MM.1S (cell line): Measurements from ENCODE around the gene PRR35.
A peak's percentile ranks its signal among the peaks of the same experiment; 100 is the strongest.

ENCODE experiments used
- DNase-seq: peaks from one replicate; pipeline ENCODE4 v3.0.0-alpha.2; 2015
- H2AFZ ChIP-seq: fragments of 300-600 bp; sonication (generic); 2 replicates; pipeline ENCODE4 v1.6.0; 2016; ENCODE audit warnings: antibody characterized with exemption, low read length
- H3F3A ChIP-seq: fragments of 300-600 bp; sonication (generic); 2 replicates; pipeline ENCODE4 v1.6.1; 2016; ENCODE audit warnings: mild to moderate bottlenecking, antibody characterized with exemption, low read length, moderate library complexity, mixed read lengths; ENCODE audit not compliant: insufficient read depth
- H3K27ac ChIP-seq: fragments of 300-600 bp; sonication (generic); 2 replicates; pipeline ENCODE4 v1.5.1; 2016; ENCODE audit warnings: mild to moderate bottlenecking, low read length
- H3K27me3 ChIP-seq: fragments of 300-600 bp; sonication (generic); replicated peaks from 2 replicates; pipeline ENCODE4 v1.6.0; 2016; ENCODE audit warnings: low read length; ENCODE audit not compliant: insufficient read depth
- H3K36me3 ChIP-seq: fragments of 300-600 bp; sonication (generic); replicated peaks from 2 replicates; pipeline ENCODE4 v1.6.1; 2016; ENCODE audit warnings: mild to moderate bottlenecking, low read length, mixed read lengths; ENCODE audit not compliant: insufficient read depth
- H3K4me1 ChIP-seq: fragments of 300-600 bp; sonication (generic); 2 replicates; pipeline ENCODE4 v1.6.1; 2016; ENCODE audit warnings: low read length, mixed read lengths
- H3K4me2 ChIP-seq: fragments of 300-600 bp; sonication (generic); 2 replicates; pipeline ENCODE4 v1.6.0; 2016; ENCODE audit warnings: low read depth, low read length
- H3K4me3 ChIP-seq: fragments of 300-600 bp; sonication (generic); 2 replicates; pipeline ENCODE4 v1.5.1; 2016; ENCODE audit warnings: low read length, mixed read lengths
- H3K79me2 ChIP-seq: fragments of 300-600 bp; sonication (generic); 2 replicates; pipeline ENCODE4 v1.6.1; 2016; ENCODE audit warnings: mixed run types, low read length, mixed read lengths
- H3K9ac ChIP-seq: fragments of 300-600 bp; sonication (generic); 2 replicates; pipeline ENCODE4 v1.6.1; 2016; ENCODE audit warnings: low read length, mixed read lengths
- H3K9me2 ChIP-seq: fragments of 300-600 bp; sonication (generic); replicated peaks from 2 replicates; pipeline ENCODE4 v1.6.1; 2016; ENCODE audit warnings: mild to moderate bottlenecking, low read length, mixed read lengths; ENCODE audit not compliant: insufficient read depth
- H3K9me3 ChIP-seq: fragments of 300-600 bp; sonication (generic); replicated peaks from 2 replicates; pipeline ENCODE4 v1.6.1; 2016; ENCODE audit warnings: mild to moderate bottlenecking, low read length, mixed read lengths; ENCODE audit not compliant: insufficient read depth
- H4K20me1 ChIP-seq: fragments of 300-600 bp; sonication (generic); 2 replicates; pipeline ENCODE4 v1.6.1; 2016; ENCODE audit warnings: mild to moderate bottlenecking, low read length, moderate library complexity, mixed read lengths; ENCODE audit not compliant: insufficient read depth
- EZH2 ChIP-seq: fragments of 300-600 bp; sonication (generic); optimal IDR thresholded peaks from 2 replicates; pipeline ENCODE3; 2017; ENCODE audit warnings: low read depth, mild to moderate bottlenecking, antibody characterized with exemption, low read length, mixed read lengths
- EZH2phosphoT487 ChIP-seq: fragments of 300-600 bp; sonication (generic); IDR thresholded peaks from 2 replicates; pipeline ENCODE4 v1.6.1; 2018; ENCODE audit warnings: antibody characterized with exemption, low read length
- TF ChIP-seq, protein P1 (sequence below): fragments of 300-600 bp; sonication (generic); IDR thresholded peaks from 2 replicates; pipeline ENCODE4 v1.5.1; 2016; ENCODE audit warnings: antibody characterized with exemption, low read length, mixed read lengths

Gene PRR35

DNA sequence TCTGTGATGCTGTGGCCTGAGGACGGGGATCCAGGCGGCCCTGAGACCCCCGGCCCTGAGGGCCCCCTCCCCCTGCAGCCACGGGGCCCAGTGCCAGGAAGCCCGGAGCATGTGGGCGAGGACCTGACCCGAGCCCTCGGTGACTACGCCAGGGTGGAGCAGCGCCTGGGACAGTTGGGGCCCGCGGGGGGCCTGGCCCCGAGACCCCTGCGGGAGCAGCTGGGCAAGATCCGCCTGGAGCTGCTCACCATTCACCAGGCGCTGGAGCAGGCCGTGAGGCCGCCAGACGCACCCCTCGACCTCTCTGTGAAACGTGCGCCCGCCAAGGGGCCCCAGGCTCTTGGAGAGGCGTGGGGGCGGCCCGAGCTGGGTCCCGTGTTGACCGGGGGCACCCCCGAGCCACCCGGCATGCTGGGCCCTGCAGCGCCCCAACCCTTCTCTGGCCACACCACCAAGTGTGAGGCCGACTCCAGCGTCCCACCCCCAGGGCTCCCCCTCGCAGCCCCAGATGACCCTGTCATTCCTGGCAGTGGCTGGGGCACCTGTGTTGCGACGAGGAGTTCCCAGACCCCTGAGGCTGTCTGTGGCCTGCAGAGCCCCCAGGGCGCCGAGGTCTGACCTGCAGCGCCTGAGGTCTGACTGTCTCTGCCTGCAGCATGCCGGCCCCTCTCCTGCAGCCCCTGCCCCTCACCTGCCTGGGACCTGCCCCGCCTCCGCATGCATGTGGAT, 4.7 kb downstream of the PRR35 start:
- peaks cover 9% of the 10 kb centered on the region; the same call in 1 of the 2 replicates for H3K79me2 ChIP-seq

DNA sequence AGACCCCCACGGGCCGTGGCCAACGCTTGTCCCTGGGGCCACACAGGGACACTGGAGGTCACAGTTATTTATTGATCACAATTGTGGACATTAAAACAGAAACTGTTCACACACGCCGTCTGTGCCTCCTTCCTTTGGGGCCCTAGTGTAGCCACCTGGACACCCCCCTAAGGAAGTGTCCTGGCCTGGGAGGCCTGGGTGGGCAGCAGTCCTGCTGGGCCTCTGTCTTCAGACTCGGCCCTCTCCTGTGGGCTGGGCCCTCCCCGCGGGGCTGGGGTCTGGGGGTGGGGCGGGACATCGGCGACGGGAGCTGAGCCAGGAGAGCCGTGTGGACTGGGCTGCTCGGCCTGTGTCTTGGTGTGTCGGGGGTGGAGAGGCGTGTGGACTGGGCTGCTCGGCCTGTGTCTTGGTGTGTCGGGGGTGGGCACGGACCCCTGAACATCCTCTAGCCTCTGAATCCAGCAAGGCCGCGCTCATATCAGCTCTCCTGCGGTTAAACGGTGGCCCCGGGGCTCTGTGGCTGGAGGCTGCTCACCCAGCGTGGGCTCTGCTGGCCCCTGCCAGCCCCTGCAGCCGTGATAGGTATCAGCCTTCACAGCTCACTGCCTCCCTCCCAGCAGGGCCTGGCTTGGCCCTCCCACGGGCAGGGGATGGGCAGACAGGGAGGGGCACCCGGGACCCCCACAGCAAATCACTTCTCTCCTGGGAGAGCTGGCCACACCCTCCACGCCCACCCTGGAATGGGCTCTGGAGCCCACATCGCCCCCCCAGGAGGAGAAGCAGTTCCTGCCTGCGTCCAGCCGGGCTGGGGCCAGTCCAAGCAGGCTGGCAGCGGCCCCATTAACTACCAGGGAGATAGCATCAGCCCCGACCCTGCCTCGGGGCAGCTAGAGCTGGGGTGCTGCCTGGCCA, 5.5 kb downstream of the PRR35 start:
- H3K36me3 ChIP-seq = no peaks in the 10 kb centered on the region
- no peaks in the 10 kb centered on the region for H3K9me2 ChIP-seq
- no peak overlapping the region for H3K27ac ChIP-seq
- H3K27me3 ChIP-seq = peaks cover 23% of the 10 kb centered on the region
- H3K9me3 ChIP-seq = no peaks in the 10 kb centered on the region
- peak overlapping the region; percentile 90 for H2AFZ ChIP-seq
- peaks cover 6% of the 10 kb centered on the region for H3F3A ChIP-seq
- H3K79me2 ChIP-seq = peaks cover 16% of the 10 kb centered on the region
- no peaks in the 10 kb centered on the region for H4K20me1 ChIP-seq
- no peak overlapping the region for H3K9ac ChIP-seq
- H3K4me1 ChIP-seq = peaks cover 19% of the 10 kb centered on the region
- TF ChIP-seq EZH2phosphoT487 (no peak), EZH2 (no peak)
- TF ChIP-seq, protein P1, sequence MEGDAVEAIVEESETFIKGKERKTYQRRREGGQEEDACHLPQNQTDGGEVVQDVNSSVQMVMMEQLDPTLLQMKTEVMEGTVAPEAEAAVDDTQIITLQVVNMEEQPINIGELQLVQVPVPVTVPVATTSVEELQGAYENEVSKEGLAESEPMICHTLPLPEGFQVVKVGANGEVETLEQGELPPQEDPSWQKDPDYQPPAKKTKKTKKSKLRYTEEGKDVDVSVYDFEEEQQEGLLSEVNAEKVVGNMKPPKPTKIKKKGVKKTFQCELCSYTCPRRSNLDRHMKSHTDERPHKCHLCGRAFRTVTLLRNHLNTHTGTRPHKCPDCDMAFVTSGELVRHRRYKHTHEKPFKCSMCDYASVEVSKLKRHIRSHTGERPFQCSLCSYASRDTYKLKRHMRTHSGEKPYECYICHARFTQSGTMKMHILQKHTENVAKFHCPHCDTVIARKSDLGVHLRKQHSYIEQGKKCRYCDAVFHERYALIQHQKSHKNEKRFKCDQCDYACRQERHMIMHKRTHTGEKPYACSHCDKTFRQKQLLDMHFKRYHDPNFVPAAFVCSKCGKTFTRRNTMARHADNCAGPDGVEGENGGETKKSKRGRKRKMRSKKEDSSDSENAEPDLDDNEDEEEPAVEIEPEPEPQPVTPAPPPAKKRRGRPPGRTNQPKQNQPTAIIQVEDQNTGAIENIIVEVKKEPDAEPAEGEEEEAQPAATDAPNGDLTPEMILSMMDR = no peak
- DNase-seq = no peak
- peak overlapping the region; percentile 88; the same call in 1 of the 2 replicates for H3K4me2 ChIP-seq
- H3K4me3 ChIP-seq = no peak overlapping the region

More for the DNA sequence above, 4.7 kb downstream of the PRR35 start:
- Histone ChIP-seq H4K20me1 (no peaks in the 10 kb centered on the region), H3K4me1 (peaks cover 19% of the 10 kb centered on the region), H3F3A (peaks cover 6% of the 10 kb centered on the region), H3K36me3 (no peaks in the 10 kb centered on the region), H2AFZ (no peak overlapping the region), H3K9me3 (no peaks in the 10 kb centered on the region), H3K9me2 (no peaks in the 10 kb centered on the region), H3K27ac (no peak overlapping the region), H3K9ac (no peak overlapping the region), H3K4me3 (no peak overlapping the region), H3K27me3 (peaks cover 23% of the 10 kb centered on the region), H3K4me2 (no peak overlapping the region)
- no peak for DNase-seq
- TF ChIP-seq, protein P1 = no peak
- TF ChIP-seq EZH2 = no peak
- no peak for TF ChIP-seq EZH2phosphoT487

DNA sequence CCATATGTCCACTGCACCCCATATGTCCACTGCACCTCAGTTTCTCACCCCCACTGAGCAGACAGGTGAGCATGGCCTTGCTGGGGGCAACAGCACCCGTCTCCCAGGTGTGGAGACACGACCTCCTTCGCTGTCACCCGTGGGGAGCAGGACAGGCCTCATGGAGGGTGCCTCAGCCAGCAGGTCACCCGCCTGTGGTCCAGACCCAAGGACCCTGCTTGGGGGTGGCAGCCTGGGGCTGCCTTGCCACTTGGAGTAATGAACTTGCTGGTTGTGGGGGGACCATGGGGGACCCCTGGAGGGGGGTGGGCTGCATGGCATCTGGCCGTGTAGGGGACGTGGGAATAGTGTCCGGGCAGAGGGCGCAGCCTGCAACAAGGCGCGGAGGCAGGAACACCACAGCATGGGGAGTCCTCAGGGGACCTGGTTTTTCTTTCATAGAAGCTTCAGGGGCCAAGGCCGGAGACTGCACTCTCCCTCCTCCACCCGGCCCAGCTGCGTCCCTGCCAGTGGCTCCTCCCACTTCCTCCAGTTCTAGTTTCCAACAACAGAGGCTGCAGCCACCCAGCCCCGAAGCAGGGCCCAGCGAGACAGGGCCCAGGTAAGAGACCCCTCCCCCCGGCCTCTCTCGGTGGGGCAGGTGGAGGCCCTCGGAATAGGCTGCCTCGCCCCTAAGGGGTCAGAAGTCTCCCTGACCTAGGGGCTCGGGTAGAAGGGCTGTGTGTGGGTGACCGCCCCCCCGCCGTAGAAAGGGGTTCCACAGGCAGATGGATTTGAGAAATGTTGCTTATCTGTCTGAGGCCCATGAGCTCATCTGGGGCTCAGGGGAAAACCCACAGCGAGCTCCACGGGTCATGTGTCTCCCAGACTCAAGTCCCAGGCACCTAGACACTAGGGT, 6.5 kb downstream of the PRR35 start, which contains the start of gene NHLRC4:
Gene NHLRC4, plus strand, starts transcription at position 531 of the 898 bp plus-strand sequence. CDS start 1,043 bp downstream, outside the sequence.
- TF ChIP-seq, protein P1 = no peak
- no peak for TF ChIP-seq EZH2phosphoT487
- TF ChIP-seq EZH2 = no peak
- H3K9ac ChIP-seq = peak within 1 kb of the TSS; percentile 66
- peaks cover 6% of the 10 kb centered on the region for H3F3A ChIP-seq
- peaks cover 25% of the 10 kb centered on the region for H3K79me2 ChIP-seq
- peak within 1 kb of the TSS; percentile 88 for H3K4me2 ChIP-seq
- H3K36me3 ChIP-seq = no peaks in the 10 kb centered on the region
- peaks cover 19% of the 10 kb centered on the region for H3K4me1 ChIP-seq
- H2AFZ ChIP-seq = peak within 1 kb of the TSS; percentile 90
- H3K27me3 ChIP-seq = peaks cover 13% of the 10 kb centered on the region
- no peaks in the 10 kb centered on the region for H3K9me2 ChIP-seq
- DNase-seq = peak; percentile 87
- peak within 1 kb of the TSS; percentile 52 for H3K4me3 ChIP-seq
- H3K9me3 ChIP-seq = no peaks in the 10 kb centered on the region
- H3K27ac ChIP-seq = peak within 1 kb of the TSS; percentile 70
- no peaks in the 10 kb centered on the region for H4K20me1 ChIP-seq
